Measurements from ENCODE around the gene PRR27. TPM values are rescaled to one million over a fixed set of nuclear protein-coding genes. Genes with fewer than 3 reads are reported as not detected.
A peak's percentile ranks its signal among the peaks of the same experiment; 100 is the strongest.

The PRR27 gene
- total and polyA plus RNA-seq, 2 donors (not counting 3 experiments of a cell fraction or from before 2014, with no cell fraction given) = not detected

GRCh38 chr4:70183940-70184246, 29.9 kb downstream of the PRR27 start:
- Histone ChIP-seq H2AFZ (ENCODE audit: low read depth, low read length) (no peak overlapping the region), H3K9ac (replicated peaks; ENCODE audit: extremely low read depth, insufficient read depth, low read length) (no peak overlapping the region), H3K27ac (ENCODE audit: insufficient read depth, low read depth, low read length) (no peak overlapping the region), H3K9me1 (replicated peaks; ENCODE audit: control insufficient read depth, extremely low read depth, insufficient read depth, low read length) (no peaks in the 10 kb centered on the region), H4K20me1 (replicated peaks; ENCODE audit: control insufficient read depth, extremely low read depth, insufficient read depth, low read length) (no peaks in the 10 kb centered on the region), H3K27me3 (ENCODE audit: control insufficient read depth in 2 of 2, insufficient read depth in 2 of 2, low read length in 2 of 2) (no peaks in the 10 kb centered on the region), H3K4me1 (ENCODE audit: control insufficient read depth, extremely low read depth, insufficient read depth, low read length) (no peaks in the 10 kb centered on the region), H3K4me2 (ENCODE audit: insufficient read depth, low read length) (no peak overlapping the region), H3K9me3 (replicated peaks; ENCODE audit: control insufficient read depth, insufficient read depth, low read length) (no peaks in the 10 kb centered on the region), H3K36me3 (ENCODE audit: control insufficient read depth in 2 of 2, extremely low read depth in 1 of 2, insufficient read depth in 2 of 2, low read length in 2 of 2) (no peaks in the 10 kb centered on the region), H3K4me3 (replicated peaks in 1 of 3; ENCODE audit: insufficient read depth in 1 of 3, low read depth in 1 of 3, low read length in 3 of 3) (no peak overlapping the region), H3K79me2 (ENCODE audit: control insufficient read depth, insufficient read depth, low read length) (no peaks in the 10 kb centered on the region)
- ChIA-PET POLR2A (no interaction called here), CTCF (interaction anchor here (0.6 to 5.2 kb wide), 40 partner anchors 8 to 866 kb away, joined by 3 to 75 read pairs (median 5); partner anchors contain the start of gene ODAM)
- TF ChIP-seq GATA2 (IDR thresholded peaks at IDR 0.05; ENCODE audit: insufficient read depth, insufficient read length, low read depth, low read length) (no peak), POLR2A (IDR thresholded peaks at IDR 0.05; ENCODE audit: low read depth, low read length) (no peak), JUN (IDR thresholded peaks at IDR 0.05; ENCODE audit: borderline replicate concordance, insufficient read depth, insufficient read length, low read depth) (no peak), POLR2AphosphoS5 (IDR thresholded peaks at IDR 0.05; ENCODE audit: insufficient read depth, low read depth, low read length) (no peak), CTCF (IDR thresholded peaks at IDR 0.05; ENCODE audit: extremely low read depth in 1 of 2, insufficient read depth in 1 of 2, low read depth in 1 of 2, low read length in 2 of 2) (no peak), MYC (IDR thresholded peaks at IDR 0.05; ENCODE audit: low read depth, low read length) (no peak), MAX (IDR thresholded peaks at IDR 0.05; ENCODE audit: insufficient read depth, insufficient read length) (no peak), FOS (IDR thresholded peaks at IDR 0.05; ENCODE audit: borderline replicate concordance, insufficient read depth, low read length) (no peak), EZH2 (IDR thresholded peaks at IDR 0.05; ENCODE audit: borderline replicate concordance, low read depth, low read length, severe bottlenecking) (no peak)
- DNase-seq (ENCODE audit: low read depth, low spot score) = no peak
- intact Hi-C loops (cut with micrococcal nuclease) (loop anchor here (1.0 to 2.0 kb wide), 6 partner anchors 85 to 865 kb away; no protein-coding TSS in a partner anchor), dilution Hi-C loops (cut with MboI; ENCODE audit: extremely low pct_ligation_motif_present, low sequenced_read_pairs) (no loop called here)
- peak; percentile 40 for FAIRE-seq
- no TSS peak for BruUV-seq (replicated peaks)

All from endothelial cell of umbilical vein (primary cell).